Heart right ventricle (tissue), 16 donors: Measurements from ENCODE around the gene CENPS. TPM values are rescaled to one million over a fixed set of nuclear protein-coding genes. Genes with fewer than 3 reads are reported as not detected.

Source experiments
- ATAC-seq, 8 donors: fragments of 200-7000 bp; cut with Tn5 transposase; one replicate each; pipeline ENCODE4 v1.9.1; 2020; ENCODE audit warnings: mild to moderate bottlenecking in 8 of 8, moderate library complexity in 8 of 8, moderate number of reproducible peaks in 1 of 8
- DNase-seq, 2 donors: peaks; one replicate each; pipeline ENCODE4 v3.0.0-alpha.2; 2020
- H3K27ac ChIP-seq, 10 donors: fragments of 200-600 bp; sonication (generic) in 2 of 10; one replicate each; pipeline versions ENCODE4 v1.5.0 to v1.8.0; 2020 to 2022; ENCODE audit warnings: mild to moderate bottlenecking in 3 of 10
- H3K27me3 ChIP-seq, 7 donors: fragments of 200-600 bp; one replicate each; pipeline ENCODE4 v1.8.0; 2021 to 2022; ENCODE audit warnings: mild to moderate bottlenecking in 2 of 7
- H3K36me3 ChIP-seq, 9 donors: fragments of 200-600 bp; sonication (generic) in 1 of 9; one replicate each; pipeline versions ENCODE4 v1.5.0 to v1.8.0; 2020 to 2022; ENCODE audit warnings: mild to moderate bottlenecking in 2 of 9
- H3K4me1 ChIP-seq, 9 donors: fragments of 200-600 bp; sonication (generic) in 1 of 9; one replicate each; pipeline versions ENCODE4 v1.5.0 to v1.8.0; 2020 to 2022; ENCODE audit warnings: mild to moderate bottlenecking in 4 of 9
- H3K4me3 ChIP-seq, 10 donors: fragments of 200-600 bp; sonication (generic) in 2 of 10; one replicate each; pipeline versions ENCODE4 v1.5.0 to v1.8.0; 2020 to 2022; ENCODE audit warnings: mild to moderate bottlenecking in 7 of 10, moderate library complexity in 2 of 10
- H3K9me3 ChIP-seq, 11 donors: fragments of 200-600 bp in 10 of 11; sonication (generic) in 2 of 11; one replicate each; pipeline versions ENCODE4 v1.5.0 to v1.8.0; 2013 to 2022; ENCODE audit warnings: mild to moderate bottlenecking in 2 of 11, control low read depth in 1 of 11, moderate library complexity in 1 of 11
- WGBS, 2 donors: extraction: QIAGEN DNeasy Blood & Tissue Kit; methylation state at CpG; one replicate each; pipeline ENCODE4 v1.1.7; 2013; ENCODE audit warnings: inconsistent platforms in 1 of 2; 5-methylcytosine and 5-hydroxymethylcytosine counted together
- intact Hi-C, 10 donors: fragments of 100-400 bp; cut with DNase I; formaldehyde crosslinking; loops; one replicate each; pipeline versions ENCODE4 v1.11.1 to v1.14.2; 2022
- polyA plus RNA-seq, 2 donors: library from polyadenylated mRNA; stranded (reverse); fragments of 200-250 nt; gene quantifications; one replicate each; pipeline ENCODE4 v1.2.3, GENCODE V29; 2013
- total RNA-seq, 10 donors: library from RNA; stranded (reverse); fragmentation: NEBNext Ultra II Directional in 3 of 10; extraction: Animal tissue kit (Norgen Biotek cat#: 25700) in 3 of 10; gene quantifications; one replicate each; pipeline versions ENCODE4 v1.2.1 to v1.2.4, GENCODE V29; 2021 to 2023
- TF ChIP-seq, protein P1 (sequence below), 9 donors: fragments of 200-600 bp; sonication (generic) in 2 of 9; IDR thresholded peaks; one replicate each; pipeline versions ENCODE4 v1.5.0 to v1.8.0; 2021 to 2022; ENCODE audit warnings: antibody characterized with exemption in 9 of 9, mild to moderate bottlenecking in 5 of 9, moderate library complexity in 1 of 9
- donor health status: Arrhythmogenic right ventricular cardiomyopathy.
- donor health status: ischemic (EF 13 %, LVEDD 7.1; RV severe dilation, severe dysfunction).
- donor health status: healthy with polysubstance abuse.
- donor health status: DM: no; HTN: yes; CAD: no.
- donor health status: DM: no; HTN: no; CAD: no.
- donor health status: ischemic (EF 25% LVEDD 6.9; RV normal size, moderate dysfunction).
- donor health status: ischemic (EF 25% LVEDD 5.7; RV mildly dilated, moderate dysfunction).
- donor health status: healthy.
- donor health status: DM: yes; HTN: yes; CAD: no.
- donor health status: Ischemic cardiomyopathy.
- donor health status: ischemic (EF 35%, LVEDD 5.7; RV mildly dilated, moderate dysfunction).
- donor health status: nonischemic (EF 11% LVEDD 7.7; RV severe dilation, severe dysfunction).
- donor health status: DM: yes; HTN: yes; CAD: no.
- donor health status: PGD.
- donor health status: ischemic (EF 29% LVEDD 5.4; RV normal size, mild dysfunction).
- donor health status: nonischemic (EF 23%, LVEDD 6.1; RV moderate dilation, normal function).

The CENPS gene
- total and polyA plus RNA-seq, 12 donors: 4.9 to 10.7 (median 9.3) TPM

DNA sequence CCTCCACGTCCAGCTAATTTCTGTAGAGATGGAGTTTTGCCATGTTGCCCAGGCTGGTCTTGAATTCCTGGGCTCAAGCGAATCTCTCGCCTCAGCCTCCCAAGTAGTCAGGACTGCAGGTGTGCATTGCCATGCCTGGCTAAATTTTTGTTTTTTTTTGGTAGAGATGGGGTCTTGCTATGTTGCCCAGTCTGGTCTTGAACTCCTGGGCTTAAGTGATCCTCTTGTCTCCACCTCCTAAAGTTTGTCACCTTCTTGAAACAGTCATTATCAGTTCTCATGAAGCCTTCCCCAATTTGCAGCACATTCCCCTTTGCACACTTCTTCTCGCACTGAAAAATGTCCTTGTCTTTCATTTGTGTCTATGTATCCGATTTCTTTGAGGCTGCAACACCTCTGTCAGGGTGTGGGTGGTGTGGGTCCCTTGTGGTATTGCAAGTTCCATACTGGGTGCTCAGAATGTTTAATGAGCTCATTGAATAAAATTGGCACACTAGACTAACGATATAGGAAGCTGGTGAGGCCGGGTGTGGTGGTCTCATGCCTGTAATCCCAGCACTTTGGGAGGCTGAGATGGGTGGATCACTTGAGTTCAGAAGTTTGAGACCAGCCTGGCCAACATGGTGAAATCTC lies 16.7 kb downstream of the CENPS start:
- DNase-seq: no peak
- H3K9me3 ChIP-seq: no peaks in the 10 kb centered on the region
- H3K27me3 ChIP-seq: no peaks in the 10 kb centered on the region
- 97% methylated on average over 7 of the region's 7 CpGs for WGBS, 2 donors
- H3K4me1 ChIP-seq: peaks cover 0 to 10% (median 0%) of the 10 kb centered on the region in 9 donors
- peaks cover 0 to 23% (median 0%) of the 10 kb centered on the region in 9 donors for H3K36me3 ChIP-seq
- intact Hi-C loops: no loop called here
- no peak overlapping the region for H3K27ac ChIP-seq
- no peak for ATAC-seq
- TF ChIP-seq, protein P1, sequence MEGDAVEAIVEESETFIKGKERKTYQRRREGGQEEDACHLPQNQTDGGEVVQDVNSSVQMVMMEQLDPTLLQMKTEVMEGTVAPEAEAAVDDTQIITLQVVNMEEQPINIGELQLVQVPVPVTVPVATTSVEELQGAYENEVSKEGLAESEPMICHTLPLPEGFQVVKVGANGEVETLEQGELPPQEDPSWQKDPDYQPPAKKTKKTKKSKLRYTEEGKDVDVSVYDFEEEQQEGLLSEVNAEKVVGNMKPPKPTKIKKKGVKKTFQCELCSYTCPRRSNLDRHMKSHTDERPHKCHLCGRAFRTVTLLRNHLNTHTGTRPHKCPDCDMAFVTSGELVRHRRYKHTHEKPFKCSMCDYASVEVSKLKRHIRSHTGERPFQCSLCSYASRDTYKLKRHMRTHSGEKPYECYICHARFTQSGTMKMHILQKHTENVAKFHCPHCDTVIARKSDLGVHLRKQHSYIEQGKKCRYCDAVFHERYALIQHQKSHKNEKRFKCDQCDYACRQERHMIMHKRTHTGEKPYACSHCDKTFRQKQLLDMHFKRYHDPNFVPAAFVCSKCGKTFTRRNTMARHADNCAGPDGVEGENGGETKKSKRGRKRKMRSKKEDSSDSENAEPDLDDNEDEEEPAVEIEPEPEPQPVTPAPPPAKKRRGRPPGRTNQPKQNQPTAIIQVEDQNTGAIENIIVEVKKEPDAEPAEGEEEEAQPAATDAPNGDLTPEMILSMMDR (IDR thresholded peaks at IDR 0.05): no peak
- H3K4me3 ChIP-seq: no peak overlapping the region

DNA sequence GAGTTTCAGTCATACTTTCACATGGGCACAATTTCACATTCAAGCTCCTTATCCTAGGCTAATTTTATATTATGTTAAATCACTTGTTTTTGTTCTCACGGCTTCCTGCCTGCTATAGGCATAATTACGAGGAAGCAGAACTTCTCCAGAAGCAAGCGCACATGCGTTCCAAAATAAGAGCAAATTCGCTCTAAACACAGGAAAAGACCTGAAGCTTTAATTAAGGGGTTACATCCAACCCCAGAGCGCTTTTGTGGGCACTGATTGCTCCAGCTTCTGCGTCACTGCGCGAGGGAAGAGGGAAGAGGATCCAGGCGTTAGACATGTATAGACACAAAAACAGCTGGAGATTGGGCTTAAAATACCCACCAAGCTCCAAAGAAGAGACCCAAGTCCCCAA lies 19.5 kb downstream of the CENPS start, which contains the start of gene CORT:
Gene CORT (plus strand): TSS at position 281 of the 400 bp plus-strand sequence. CDS start 193 bp downstream, outside the sequence.
- H3K9me3 ChIP-seq: peaks cover 0 to 5% (median 0%) of the 10 kb centered on the region in 11 donors
- H3K36me3 ChIP-seq: peaks cover 0 to 8% (median 0%) of the 10 kb centered on the region in 9 donors
- DNase-seq (no peak), ATAC-seq (no peak)
- TF ChIP-seq, protein P1 (IDR thresholded peaks at IDR 0.05): no peak
- peak within 1 kb of the TSS in 1 of 10 donors; percentile 10 for H3K27ac ChIP-seq
- WGBS, 2 donors: 83 to 88% methylated on average over 10 of the region's 10 CpGs
- H3K4me3 ChIP-seq: no peak within 1 kb of the TSS
- peaks cover 0 to 12% (median 0%) of the 10 kb centered on the region in 9 donors for H3K4me1 ChIP-seq
- intact Hi-C loops: no loop called here
- H3K27me3 ChIP-seq: no peaks in the 10 kb centered on the region

DNA sequence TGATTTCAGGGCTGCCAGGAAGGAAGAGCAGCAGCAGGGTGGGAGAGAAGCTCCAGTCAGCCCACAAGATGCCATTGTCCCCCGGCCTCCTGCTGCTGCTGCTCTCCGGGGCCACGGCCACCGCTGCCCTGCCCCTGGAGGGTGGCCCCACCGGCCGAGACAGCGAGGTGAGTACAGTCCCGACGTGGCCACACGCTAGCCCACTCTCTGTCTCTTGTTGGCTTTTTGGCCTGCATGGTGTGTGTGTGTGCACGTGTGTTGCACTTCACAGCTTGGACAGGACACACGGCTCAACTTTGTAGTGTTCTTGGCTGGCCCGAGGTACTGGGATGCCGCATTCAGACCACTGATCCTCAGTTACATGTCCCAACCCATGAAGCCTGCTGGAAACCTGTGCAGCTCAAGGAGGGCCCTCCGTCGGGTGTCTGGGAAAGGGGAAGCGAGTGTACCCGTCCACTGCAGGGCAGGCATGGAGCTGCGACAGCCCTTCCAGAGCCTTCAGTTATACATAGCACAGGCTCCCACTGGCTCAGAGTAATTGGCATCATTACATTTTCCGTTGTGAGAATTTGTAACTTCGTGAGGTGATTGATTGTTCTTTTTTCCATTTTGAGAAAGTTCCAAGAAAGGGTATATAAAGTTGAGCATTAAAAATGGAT lies 20.1 kb downstream of the CENPS start:
- H3K4me1 ChIP-seq: peaks cover 0 to 12% (median 0%) of the 10 kb centered on the region in 9 donors
- ATAC-seq (peak in 1 of 8 donors; percentile 53), DNase-seq (no peak)
- intact Hi-C loops: no loop called here
- H3K27me3 ChIP-seq: no peaks in the 10 kb centered on the region
- WGBS, 2 donors: 79 to 82% methylated on average over 21 of the region's 21 CpGs
- peaks cover 0 to 6% (median 0%) of the 10 kb centered on the region in 11 donors for H3K9me3 ChIP-seq
- H3K36me3 ChIP-seq: peaks cover 0 to 5% (median 0%) of the 10 kb centered on the region in 9 donors
- no peak overlapping the region for H3K4me3 ChIP-seq
- H3K27ac ChIP-seq: no peak overlapping the region
- TF ChIP-seq, protein P1 (IDR thresholded peaks at IDR 0.05): no peak

DNA sequence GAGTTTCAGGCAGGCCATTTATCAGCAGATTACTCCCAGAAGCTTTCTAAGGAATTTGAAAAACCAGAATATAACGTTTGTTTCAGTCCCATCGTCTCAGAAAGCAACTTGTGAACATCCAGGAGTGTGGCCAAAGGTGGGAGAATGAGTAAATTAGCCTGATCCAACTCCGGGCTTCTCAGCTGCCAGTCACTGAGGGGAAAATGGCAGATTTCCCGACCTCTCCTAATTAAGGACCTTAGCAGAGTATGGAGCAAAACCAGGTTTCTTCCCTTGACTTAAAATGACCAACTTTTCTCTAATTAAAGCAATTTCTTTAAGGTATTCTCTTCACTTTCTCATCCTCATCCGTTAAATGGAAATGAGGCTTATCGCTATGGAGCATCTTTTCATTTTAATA lies 20.6 kb downstream of the CENPS start:
- no peak for ATAC-seq
- intact Hi-C loops: no loop called here
- H3K27ac ChIP-seq: peak overlapping the region in 1 of 10 donors; percentile 10
- no peak for DNase-seq
- H3K36me3 ChIP-seq: peaks cover 0 to 5% (median 0%) of the 10 kb centered on the region in 9 donors
- H3K4me3 ChIP-seq: no peak overlapping the region
- TF ChIP-seq, protein P1 (IDR thresholded peaks at IDR 0.05): no peak
- no peaks in the 10 kb centered on the region for H3K27me3 ChIP-seq
- peaks cover 0 to 12% (median 0%) of the 10 kb centered on the region in 9 donors for H3K4me1 ChIP-seq
- peaks cover 0 to 6% (median 0%) of the 10 kb centered on the region in 11 donors for H3K9me3 ChIP-seq
- WGBS, 2 donors: 42 to 44% methylated on average over 6 of the region's 6 CpGs
